Natural killer cell treated with Interleukin-12 subunit alpha and Interleukin-12 subunit beta and Interleukin-15 and Interleukin-18, amount 100 ng/mL, for 72 hours (primary cell): ENCODE data around the gene PFAS. TPM values are rescaled to one million over a fixed set of nuclear protein-coding genes. Genes with fewer than 3 reads are reported as not detected.

Experiments
- ATAC-seq, 2 donors: fragments of 150-1000 bp; cut with Tn5 transposase in 1 of 2; sonication (Bioruptor Pico), chemical (Tn5 transposase) in 1 of 2; 2 replicates each; pipeline ENCODE4 v1.10.0; 2021
- DNase-seq: peaks from one replicate; pipeline ENCODE4 v3.0.0; 2022; ENCODE audit warnings: low spot score
- H3K27ac Mint-ChIP-seq, 2 donors: 1 replicate in 1 of 2; 2 replicates in 1 of 2; pipeline ENCODE4 v1.8.0; 2022; ENCODE audit warnings: mixed read lengths in 2 of 2, mild to moderate bottlenecking in 1 of 2, moderate library complexity in 1 of 2
- H3K27me3 Mint-ChIP-seq, 2 donors: 1 replicate in 1 of 2; 2 replicates in 1 of 2; pipeline ENCODE4 v1.8.0; 2022; ENCODE audit warnings: mixed read lengths in 2 of 2
- H3K36me3 Mint-ChIP-seq: one replicate; pipeline ENCODE4 v1.8.0; 2022; ENCODE audit warnings: mixed read lengths
- H3K4me1 Mint-ChIP-seq, 2 donors: 1 replicate in 1 of 2; 2 replicates in 1 of 2; pipeline ENCODE4 v1.8.0; 2022; ENCODE audit warnings: low read depth in 2 of 2, mixed read lengths in 2 of 2, mild to moderate bottlenecking in 1 of 2
- H3K4me3 Mint-ChIP-seq: one replicate; pipeline ENCODE4 v1.8.0; 2022; ENCODE audit warnings: mixed read lengths
- H3K9me3 Mint-ChIP-seq: 2 replicates; pipeline ENCODE4 v1.8.0; 2022; ENCODE audit warnings: mixed read lengths
- total RNA-seq, 2 donors: library from RNA; stranded (reverse); gene quantifications; one replicate each; pipeline ENCODE4 v1.2.3, GENCODE V29; 2022

PFAS gene
- total RNA-seq, 2 donors from 2014 or later = 77.1 to 257 TPM

DNA sequence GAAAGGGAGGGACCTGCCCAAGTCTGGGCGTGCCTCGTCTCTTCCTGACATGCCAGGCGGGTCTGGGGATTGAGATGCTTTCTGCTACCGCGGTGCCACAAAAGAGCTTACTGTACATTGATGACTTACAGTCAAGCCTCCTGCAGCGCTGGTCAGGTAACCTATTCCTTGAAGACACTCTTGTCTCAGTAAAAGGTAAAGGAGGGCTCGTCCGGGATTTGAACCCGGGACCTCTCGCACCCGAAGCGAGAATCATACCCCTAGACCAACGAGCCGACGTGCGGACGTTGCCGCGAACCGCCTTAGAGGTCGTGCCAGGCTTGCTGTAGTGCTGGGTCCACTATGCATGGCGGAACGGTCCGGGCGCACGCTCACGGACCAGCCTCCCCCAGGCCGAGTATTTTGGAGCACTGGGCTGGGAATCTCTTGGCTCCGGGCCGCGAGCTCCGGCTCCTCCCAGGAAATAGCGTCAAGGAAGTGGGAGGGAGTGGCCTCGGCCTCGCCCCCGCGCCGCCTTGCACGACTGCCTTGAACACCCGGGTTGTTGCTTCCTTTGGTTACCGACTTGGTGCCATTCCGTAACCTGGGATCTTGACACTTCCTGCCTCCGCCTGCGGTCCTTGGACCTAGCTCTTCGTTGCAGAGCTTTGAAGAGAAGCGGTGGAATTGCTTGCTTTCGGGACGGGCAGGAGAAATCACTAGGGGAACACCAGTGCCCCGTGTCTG, 26.3 kb upstream of the PFAS start:
- Mint-ChIP-seq H3K27ac (peak overlapping the region; percentile 97), H3K27me3 (no peaks in the 10 kb centered on the region), H3K36me3 (peaks cover 11% of the 10 kb centered on the region), H3K4me1 (peaks cover 57 to 64% of the 10 kb centered on the region in 2 donors), H3K4me3 (peak overlapping the region; percentile 97), H3K9me3 (no peaks in the 10 kb centered on the region)
- ATAC-seq (peak; percentile 66 to 80), DNase-seq (peak; percentile 94)

GRCh38 chr17:8223356-8224126, 25.5 kb upstream of the PFAS start:
- Mint-ChIP-seq H3K27me3 (no peaks in the 10 kb centered on the region), H3K36me3 (peaks cover 14% of the 10 kb centered on the region), H3K27ac (peak overlapping the region; percentile 97), H3K4me3 (peak overlapping the region; percentile 97), H3K9me3 (no peaks in the 10 kb centered on the region), H3K4me1 (peaks cover 58 to 60% of the 10 kb centered on the region in 2 donors)
- ATAC-seq (peak; percentile 0 to 18), DNase-seq (no peak)

DNA sequence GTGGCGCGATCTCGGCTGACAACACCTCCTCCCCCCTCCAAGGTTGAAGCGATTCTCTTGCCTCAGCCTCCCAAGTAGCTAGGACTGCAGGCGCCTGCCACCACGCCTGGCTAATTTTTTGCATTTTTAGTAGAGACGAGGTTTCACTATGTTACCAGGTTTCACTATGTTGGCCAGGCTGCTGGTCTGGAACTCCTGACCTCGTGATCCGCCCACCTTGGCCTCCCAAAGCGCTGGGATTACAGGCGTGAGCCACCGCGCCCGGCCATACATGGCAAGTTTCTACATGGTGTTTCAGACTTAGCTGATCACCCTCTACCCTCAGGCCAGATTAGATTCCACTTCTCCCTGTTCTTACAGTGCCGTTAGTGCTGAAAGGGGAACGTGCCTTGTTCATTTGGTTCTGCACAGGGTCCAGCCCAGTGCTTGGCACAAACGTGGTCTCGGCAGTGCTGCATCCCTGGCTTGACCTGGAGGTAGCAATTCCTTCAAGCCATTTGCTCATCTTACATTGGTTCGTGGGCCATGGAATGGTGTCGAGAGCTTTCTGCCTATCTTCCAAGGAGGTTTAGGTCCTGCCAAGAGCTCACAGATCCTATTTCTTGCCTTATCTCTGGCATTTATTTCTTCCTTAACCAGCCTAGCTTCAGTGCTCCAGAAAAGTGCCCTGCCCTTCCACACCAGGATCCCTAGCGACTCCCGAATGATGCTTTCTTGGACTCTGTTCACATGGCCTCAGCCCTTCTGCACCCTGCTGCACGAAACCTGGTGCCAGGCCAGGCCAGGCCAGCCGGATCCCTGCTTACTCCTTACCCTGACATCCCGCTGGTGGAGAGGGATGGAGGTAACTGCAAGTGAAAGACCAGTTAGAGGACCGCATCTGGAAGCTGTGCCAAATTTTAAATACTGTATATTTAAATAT, 23.9 kb upstream of the PFAS start:
- DNase-seq (no peak), ATAC-seq (no peak)
- H3K4me3 Mint-ChIP-seq = peak overlapping the region; percentile 25
- peak overlapping the region in 1 of 2 donors; percentile 97 for H3K27ac Mint-ChIP-seq
- H3K27me3 Mint-ChIP-seq = no peaks in the 10 kb centered on the region
- H3K9me3 Mint-ChIP-seq = no peaks in the 10 kb centered on the region
- H3K36me3 Mint-ChIP-seq = peaks cover 27% of the 10 kb centered on the region
- peaks cover 58% of the 10 kb centered on the region in 2 donors for H3K4me1 Mint-ChIP-seq

DNA sequence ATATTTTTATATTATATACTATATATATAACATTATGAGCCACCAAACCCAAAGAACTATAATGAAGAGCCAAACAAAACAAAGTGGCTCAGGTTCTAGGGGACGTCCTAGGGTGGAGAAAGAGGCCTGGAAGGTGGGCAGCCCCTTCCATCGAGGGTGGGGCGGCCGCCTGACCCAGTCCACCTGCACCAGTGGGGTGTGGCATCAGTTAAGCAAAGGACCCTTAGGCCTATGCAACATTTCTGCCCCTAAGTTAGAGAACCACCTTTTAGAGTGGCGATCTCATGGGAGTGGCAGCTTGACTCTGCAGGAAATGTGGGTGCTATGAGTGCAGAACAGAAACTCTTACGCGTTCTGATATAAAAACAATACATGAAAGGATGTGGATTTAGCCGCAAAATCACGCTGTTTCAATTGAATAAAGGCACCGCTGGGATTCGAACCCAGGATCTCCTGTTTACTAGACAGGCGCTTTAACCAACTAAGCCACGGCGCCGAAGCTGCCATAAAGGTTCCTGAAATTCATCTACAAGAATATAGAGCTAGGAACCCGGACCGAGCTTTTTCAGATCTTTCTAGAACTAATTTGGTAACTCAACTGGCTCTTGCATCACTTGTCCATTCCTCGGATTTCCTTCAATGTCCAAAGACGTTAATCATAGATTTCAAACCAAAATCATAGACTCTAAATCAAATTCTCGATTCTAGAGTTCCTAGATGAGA, 23.1 kb upstream of the PFAS start:
- no peak for DNase-seq
- peak in 1 of 2 donors; percentile 25 for ATAC-seq
- H3K4me1 Mint-ChIP-seq = peaks cover 53% of the 10 kb centered on the region in 2 donors
- H3K27ac Mint-ChIP-seq = peak overlapping the region; percentile 81 to 92
- no peaks in the 10 kb centered on the region for H3K9me3 Mint-ChIP-seq
- H3K4me3 Mint-ChIP-seq = peak overlapping the region; percentile 75
- no peaks in the 10 kb centered on the region for H3K27me3 Mint-ChIP-seq
- peaks cover 33% of the 10 kb centered on the region for H3K36me3 Mint-ChIP-seq

DNA sequence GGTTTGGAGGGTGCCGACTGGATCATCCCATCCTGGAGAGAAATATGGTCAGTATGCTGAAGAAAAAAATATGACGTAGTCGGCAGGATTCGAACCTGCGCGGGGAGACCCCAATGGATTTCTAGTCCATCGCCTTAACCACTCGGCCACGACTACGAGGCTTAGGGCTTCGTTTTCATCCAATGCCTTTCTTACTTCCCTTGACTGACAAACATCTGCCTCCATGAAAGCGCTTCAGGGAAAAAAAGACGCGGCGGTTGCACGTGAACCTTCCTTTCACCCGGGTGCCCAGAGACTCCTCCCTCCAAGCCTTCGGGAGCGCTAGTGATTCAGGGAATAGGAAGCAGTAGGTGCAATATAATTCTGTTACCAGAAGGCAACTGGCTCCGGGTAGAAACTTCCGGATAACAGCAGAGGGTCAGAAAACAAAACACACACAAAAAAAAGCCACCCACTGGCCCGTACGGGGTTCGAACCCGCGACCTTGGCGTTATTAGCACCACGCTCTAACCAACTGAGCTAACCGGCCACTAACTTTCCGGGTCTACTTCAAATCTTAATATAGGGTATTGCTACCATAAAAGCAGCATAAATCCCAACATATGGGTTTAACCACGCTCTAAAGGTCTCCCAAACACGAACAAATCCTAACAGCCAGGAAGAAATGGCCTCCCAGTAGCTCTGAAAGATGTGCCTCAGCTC, 22.4 kb upstream of the PFAS start:
- ATAC-seq = no peak
- peak; percentile 66 for DNase-seq
- Mint-ChIP-seq H3K9me3 (no peaks in the 10 kb centered on the region), H3K27ac (peak overlapping the region; percentile 81 to 92), H3K27me3 (no peaks in the 10 kb centered on the region), H3K4me3 (peak overlapping the region; percentile 75), H3K36me3 (peaks cover 39% of the 10 kb centered on the region), H3K4me1 (peaks cover 46% of the 10 kb centered on the region in 2 donors)

- H3K27ac Mint-ChIP-seq = peak overlapping the region; percentile 81 to 92
- H3K4me3 Mint-ChIP-seq = peak overlapping the region; percentile 75
- peaks cover 42 to 43% of the 10 kb centered on the region in 2 donors for H3K4me1 Mint-ChIP-seq
- no peaks in the 10 kb centered on the region for H3K9me3 Mint-ChIP-seq
- no peaks in the 10 kb centered on the region for H3K27me3 Mint-ChIP-seq
- no peak for ATAC-seq
- peaks cover 39% of the 10 kb centered on the region for H3K36me3 Mint-ChIP-seq
- no peak for DNase-seq
Observed at GRCh38 chr17:8227238-8227581, 21.9 kb upstream of the PFAS start.

GRCh38 chr17:8231701-8232100, 17.4 kb upstream of the PFAS start:
- H3K27me3 Mint-ChIP-seq = no peaks in the 10 kb centered on the region
- no peak for DNase-seq
- ATAC-seq = no peak
- H3K4me1 Mint-ChIP-seq = peaks cover 12 to 18% of the 10 kb centered on the region in 2 donors
- H3K4me3 Mint-ChIP-seq = no peak overlapping the region
- no peaks in the 10 kb centered on the region for H3K9me3 Mint-ChIP-seq
- H3K27ac Mint-ChIP-seq = no peak overlapping the region
- peaks cover 58% of the 10 kb centered on the region for H3K36me3 Mint-ChIP-seq

- Mint-ChIP-seq H3K27ac (no peak overlapping the region), H3K4me1 (peaks cover 5 to 16% of the 10 kb centered on the region in 2 donors), H3K27me3 (no peaks in the 10 kb centered on the region), H3K4me3 (no peak overlapping the region), H3K36me3 (peaks cover 47% of the 10 kb centered on the region), H3K9me3 (no peaks in the 10 kb centered on the region)
- DNase-seq = no peak
- no peak for ATAC-seq
Observed at GRCh38 chr17:8234361-8235270, 14.5 kb upstream of the PFAS start.

GRCh38 chr17:8235676-8236075, 13.4 kb upstream of the PFAS start:
- peaks cover 5 to 16% of the 10 kb centered on the region in 2 donors for H3K4me1 Mint-ChIP-seq
- DNase-seq = no peak
- ATAC-seq = no peak
- H3K4me3 Mint-ChIP-seq = no peak overlapping the region
- peaks cover 37% of the 10 kb centered on the region for H3K36me3 Mint-ChIP-seq
- H3K27me3 Mint-ChIP-seq = no peaks in the 10 kb centered on the region
- H3K9me3 Mint-ChIP-seq = no peaks in the 10 kb centered on the region
- no peak overlapping the region for H3K27ac Mint-ChIP-seq

DNA sequence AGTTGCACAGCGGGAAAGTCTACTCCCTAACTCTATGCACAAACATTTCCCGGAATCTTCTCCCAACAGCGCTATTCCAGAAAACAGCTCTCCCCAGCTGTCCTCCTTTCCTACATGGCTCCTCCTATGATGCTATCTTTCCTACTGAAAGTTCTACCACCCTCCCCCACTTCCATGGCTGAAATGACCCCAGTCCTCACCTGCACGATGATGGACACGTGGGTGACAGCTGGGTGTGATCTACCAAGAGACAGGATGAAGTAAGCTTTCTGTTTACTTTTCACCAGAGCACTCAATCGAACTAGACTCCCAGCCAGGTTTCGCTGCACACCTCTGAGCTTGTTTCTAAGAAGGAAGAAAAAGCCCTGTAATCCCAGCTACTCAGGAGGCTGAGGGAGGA, 11.9 kb upstream of the PFAS start:
- peaks cover 30% of the 10 kb centered on the region for H3K36me3 Mint-ChIP-seq
- no peak overlapping the region for H3K27ac Mint-ChIP-seq

DNA sequence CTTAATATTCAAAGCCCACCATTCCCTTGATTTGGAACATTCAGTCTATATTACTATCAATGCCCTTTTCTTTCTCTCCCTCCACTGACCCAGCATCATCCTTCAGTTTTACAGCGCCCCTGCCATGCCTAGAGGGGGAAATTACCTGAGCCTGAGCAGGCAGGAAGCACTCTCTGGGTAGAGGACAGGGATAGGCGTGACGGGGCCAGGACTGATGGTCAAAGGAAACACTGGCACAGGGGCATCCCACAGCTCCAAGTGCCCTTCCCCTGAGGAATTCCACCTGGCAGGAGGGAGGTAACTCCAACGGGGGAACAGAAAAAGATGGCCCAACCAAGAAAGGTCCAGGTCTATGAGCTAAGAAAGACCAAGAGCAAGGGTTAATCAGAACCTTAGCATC, 11.2 kb upstream of the PFAS start:
- Mint-ChIP-seq H3K36me3 (peaks cover 32% of the 10 kb centered on the region), H3K4me1 (peaks cover 9 to 20% of the 10 kb centered on the region in 2 donors), H3K27me3 (no peaks in the 10 kb centered on the region), H3K4me3 (no peak overlapping the region), H3K9me3 (no peaks in the 10 kb centered on the region), H3K27ac (no peak overlapping the region)
- DNase-seq (no peak), ATAC-seq (no peak)

More for the DNA sequence above, 11.9 kb upstream of the PFAS start:
- Mint-ChIP-seq H3K4me1 (peaks cover 5 to 16% of the 10 kb centered on the region in 2 donors), H3K4me3 (no peak overlapping the region), H3K27me3 (no peaks in the 10 kb centered on the region), H3K9me3 (no peaks in the 10 kb centered on the region)
- DNase-seq (no peak), ATAC-seq (no peak)

DNA sequence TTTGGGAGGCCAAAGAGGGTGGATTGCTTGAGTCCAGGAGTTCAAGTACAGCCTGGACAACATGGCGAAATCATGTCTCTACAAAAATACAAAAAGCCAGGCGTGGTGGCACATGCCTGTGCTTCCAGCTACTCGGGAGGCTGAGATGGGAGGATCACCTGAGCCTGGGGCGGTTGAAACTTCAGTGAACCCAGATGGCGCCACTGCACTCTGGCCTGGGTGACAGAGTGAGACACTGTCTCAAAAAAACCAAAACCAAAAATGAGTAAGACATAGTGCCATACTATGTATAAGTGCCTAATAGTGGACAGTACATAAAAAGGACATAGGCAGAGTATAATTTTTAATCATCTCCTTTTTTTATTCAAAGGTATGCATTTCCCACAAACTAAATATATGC, 5.3 kb upstream of the PFAS start:
- Mint-ChIP-seq H3K27ac (peak overlapping the region in 1 of 2 donors; percentile 17), H3K4me3 (no peak overlapping the region), H3K36me3 (peaks cover 12% of the 10 kb centered on the region), H3K4me1 (peaks cover 25 to 27% of the 10 kb centered on the region in 2 donors), H3K9me3 (no peaks in the 10 kb centered on the region), H3K27me3 (no peaks in the 10 kb centered on the region)
- ATAC-seq (no peak), DNase-seq (no peak)
